MCF 10A (cell line): ENCODE data around the gene ADGRF3. TPM values are rescaled to one million over a fixed set of nuclear protein-coding genes. Genes with fewer than 3 reads are reported as not detected.

Source experiments
- Bru-seq: library from RNA; stranded (reverse); fragments of 400-500 nt; gene quantifications from one replicate; lab custom pipeline; 2021; lab: Mats Ljungman, UMichigan
- BruChase-seq, 2 experiments: library from RNA; stranded (reverse); fragments of 400-500 nt; gene quantifications; one replicate each; lab custom pipeline; 2021; lab: Mats Ljungman, UMichigan
- BruUV-seq: library from RNA; stranded (reverse); fragments of 400-500 nt; replicated peaks from 2 replicates; lab custom pipeline; 2021; lab: Mats Ljungman, UMichigan
- CTCF ChIA-PET: fragments of 300-600 bp; sonication (Branson Sonifier 250); formaldehyde crosslinking; extraction: SDS; loops from one replicate; lab custom pipeline; 2021; ENCODE audit warnings: antibody characterized with exemption, inconsistent platforms; lab: Yijun Ruan, JAX
- POLR2A ChIA-PET: fragments of 300-600, 350-650 bp; sonication (Branson Sonifier 250); formaldehyde crosslinking; extraction: SDS; loops from one replicate; lab custom pipeline; 2020; ENCODE audit warnings: antibody characterized with exemption, inconsistent platforms; lab: Yijun Ruan, JAX
- DNase-seq: peaks from one replicate; pipeline ENCODE4 v3.0.0-alpha.2; 2018; ENCODE audit not compliant: unreplicated experiment
- H3K27ac Mint-ChIP-seq: one replicate; pipeline ENCODE4 v1.8.0; 2022; ENCODE audit warnings: mild to moderate bottlenecking, low read depth, mixed read lengths; ENCODE audit not compliant: unreplicated experiment
- H3K27me3 Mint-ChIP-seq: one replicate; pipeline ENCODE4 v1.8.0; 2022; ENCODE audit warnings: mixed read lengths; ENCODE audit not compliant: insufficient read depth, unreplicated experiment
- H3K36me3 Mint-ChIP-seq: one replicate; pipeline ENCODE4 v1.8.0; 2022; ENCODE audit warnings: mild to moderate bottlenecking, moderate library complexity, mixed read lengths; ENCODE audit not compliant: insufficient read depth, unreplicated experiment
- H3K4me1 Mint-ChIP-seq: one replicate; pipeline ENCODE4 v1.8.0; 2022; ENCODE audit warnings: mixed read lengths; ENCODE audit not compliant: insufficient read depth, unreplicated experiment
- H3K4me3 Mint-ChIP-seq: one replicate; pipeline ENCODE4 v1.8.0; 2022; ENCODE audit warnings: mild to moderate bottlenecking, moderate library complexity, mixed read lengths; ENCODE audit not compliant: unreplicated experiment
- H3K9me3 Mint-ChIP-seq: one replicate; pipeline ENCODE4 v1.8.0; 2022; ENCODE audit warnings: mixed read lengths; ENCODE audit not compliant: unreplicated experiment
- intact Hi-C: fragments of 100-400 bp; cut with micrococcal nuclease; formaldehyde crosslinking; loops from 2 replicates; pipeline ENCODE4 v1.14.1; 2022
- long read RNA-seq: library from polyadenylated mRNA; stranded (forward); transcript quantifications from one replicate; pipeline ENCODE4 v2.0.0, GENCODE V29; 2022
- total RNA-seq: library from RNA; stranded (reverse); gene quantifications from 2 replicates; pipeline ENCODE4 v1.2.3, GENCODE V29; 2022
- TF ChIP-seq, protein P1 (sequence below): fragments of 200-600 bp; IDR thresholded peaks from one replicate; pipeline ENCODE4 v1.8.0; 2022; ENCODE audit warnings: antibody characterized with exemption, mild to moderate bottlenecking; ENCODE audit not compliant: unreplicated experiment

The ADGRF3 gene, protein sequence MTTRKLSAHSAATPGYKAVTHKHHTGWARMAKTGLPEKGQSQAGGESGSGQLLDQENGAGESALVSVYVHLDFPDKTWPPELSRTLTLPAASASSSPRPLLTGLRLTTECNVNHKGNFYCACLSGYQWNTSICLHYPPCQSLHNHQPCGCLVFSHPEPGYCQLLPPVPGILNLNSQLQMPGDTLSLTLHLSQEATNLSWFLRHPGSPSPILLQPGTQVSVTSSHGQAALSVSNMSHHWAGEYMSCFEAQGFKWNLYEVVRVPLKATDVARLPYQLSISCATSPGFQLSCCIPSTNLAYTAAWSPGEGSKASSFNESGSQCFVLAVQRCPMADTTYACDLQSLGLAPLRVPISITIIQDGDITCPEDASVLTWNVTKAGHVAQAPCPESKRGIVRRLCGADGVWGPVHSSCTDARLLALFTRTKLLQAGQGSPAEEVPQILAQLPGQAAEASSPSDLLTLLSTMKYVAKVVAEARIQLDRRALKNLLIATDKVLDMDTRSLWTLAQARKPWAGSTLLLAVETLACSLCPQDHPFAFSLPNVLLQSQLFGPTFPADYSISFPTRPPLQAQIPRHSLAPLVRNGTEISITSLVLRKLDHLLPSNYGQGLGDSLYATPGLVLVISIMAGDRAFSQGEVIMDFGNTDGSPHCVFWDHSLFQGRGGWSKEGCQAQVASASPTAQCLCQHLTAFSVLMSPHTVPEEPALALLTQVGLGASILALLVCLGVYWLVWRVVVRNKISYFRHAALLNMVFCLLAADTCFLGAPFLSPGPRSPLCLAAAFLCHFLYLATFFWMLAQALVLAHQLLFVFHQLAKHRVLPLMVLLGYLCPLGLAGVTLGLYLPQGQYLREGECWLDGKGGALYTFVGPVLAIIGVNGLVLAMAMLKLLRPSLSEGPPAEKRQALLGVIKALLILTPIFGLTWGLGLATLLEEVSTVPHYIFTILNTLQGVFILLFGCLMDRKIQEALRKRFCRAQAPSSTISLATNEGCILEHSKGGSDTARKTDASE
- total RNA-seq: 0.17 TPM in 1 of 2 replicates, not detected in the other
- percentile 27 among the genes with signal in this experiment for Bru-seq, nascent RNA
- BruChase-seq, experiment 1, labeled RNA remaining after a 6-hour chase: percentile 41 among the genes with signal in this experiment
- BruChase-seq, experiment 2, labeled RNA remaining after a 2-hour chase: percentile 37 among the genes with signal in this experiment
- long read RNA-seq: 0 reads

DNA sequence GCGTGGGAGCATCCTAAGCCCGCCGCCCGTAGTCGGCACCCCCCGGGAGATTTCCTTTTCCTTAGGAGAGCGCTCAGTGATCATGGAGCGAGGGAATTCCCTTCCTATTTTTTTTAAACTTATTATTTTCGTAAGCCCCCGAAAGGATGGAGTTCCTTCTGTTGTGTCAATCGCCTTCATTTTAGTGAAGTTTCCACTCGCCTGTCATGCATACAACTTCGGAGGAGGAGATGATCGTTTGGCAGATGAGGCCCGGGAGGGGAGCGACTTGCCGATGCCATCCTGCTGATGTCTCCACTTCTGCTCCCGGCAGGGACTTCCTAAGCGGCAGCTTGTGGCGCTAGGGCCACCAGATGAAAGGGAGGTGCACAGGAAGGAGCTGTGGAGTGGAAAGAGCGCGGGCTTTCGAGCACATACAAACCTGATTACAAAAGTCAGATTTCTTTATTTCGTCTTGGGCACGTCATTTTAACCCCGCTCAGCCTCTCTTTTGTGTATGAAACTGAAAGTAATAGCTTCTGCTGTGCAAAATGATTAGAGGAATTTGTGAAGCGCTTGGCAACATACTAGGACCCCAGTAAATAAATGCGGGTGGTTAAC is at the start of gene ADGRF3:
TSS of gene ADGRF3 (minus strand) at position 336 of the 600 bp plus-strand sequence. CDS start 555 bp downstream, outside the sequence.
- peaks cover 41% of the 10 kb centered on the region for H3K36me3 Mint-ChIP-seq
- peak within 1 kb of the TSS; percentile 97 for H3K27ac Mint-ChIP-seq
- CTCF ChIA-PET: interaction anchor here (0.8 to 1.0 kb wide), 3 partner anchors 10 to 36 kb away, joined by 3 to 6 read pairs (median 3); no protein-coding TSS in a partner anchor
- H3K4me1 Mint-ChIP-seq: peaks cover 23% of the 10 kb centered on the region
- intact Hi-C loops: loop anchor here (5.0 kb wide), 1 partner anchor 99 kb away; no protein-coding TSS in a partner anchor
- DNase-seq: peak; percentile 54
- TF ChIP-seq, protein P1, sequence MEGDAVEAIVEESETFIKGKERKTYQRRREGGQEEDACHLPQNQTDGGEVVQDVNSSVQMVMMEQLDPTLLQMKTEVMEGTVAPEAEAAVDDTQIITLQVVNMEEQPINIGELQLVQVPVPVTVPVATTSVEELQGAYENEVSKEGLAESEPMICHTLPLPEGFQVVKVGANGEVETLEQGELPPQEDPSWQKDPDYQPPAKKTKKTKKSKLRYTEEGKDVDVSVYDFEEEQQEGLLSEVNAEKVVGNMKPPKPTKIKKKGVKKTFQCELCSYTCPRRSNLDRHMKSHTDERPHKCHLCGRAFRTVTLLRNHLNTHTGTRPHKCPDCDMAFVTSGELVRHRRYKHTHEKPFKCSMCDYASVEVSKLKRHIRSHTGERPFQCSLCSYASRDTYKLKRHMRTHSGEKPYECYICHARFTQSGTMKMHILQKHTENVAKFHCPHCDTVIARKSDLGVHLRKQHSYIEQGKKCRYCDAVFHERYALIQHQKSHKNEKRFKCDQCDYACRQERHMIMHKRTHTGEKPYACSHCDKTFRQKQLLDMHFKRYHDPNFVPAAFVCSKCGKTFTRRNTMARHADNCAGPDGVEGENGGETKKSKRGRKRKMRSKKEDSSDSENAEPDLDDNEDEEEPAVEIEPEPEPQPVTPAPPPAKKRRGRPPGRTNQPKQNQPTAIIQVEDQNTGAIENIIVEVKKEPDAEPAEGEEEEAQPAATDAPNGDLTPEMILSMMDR: no peak
- no peaks in the 10 kb centered on the region for H3K9me3 Mint-ChIP-seq
- TSS peak; percentile 61 for BruUV-seq
- H3K27me3 Mint-ChIP-seq: no peaks in the 10 kb centered on the region
- peak within 1 kb of the TSS; percentile 96 for H3K4me3 Mint-ChIP-seq
- POLR2A ChIA-PET: interaction anchor here (0.8 to 10.1 kb wide), 17 partner anchors 9 to 425 kb away, joined by 3 to 272 read pairs (median 7); partner anchors contain the start of genes HADHA, HADHB and RAB10

DNA sequence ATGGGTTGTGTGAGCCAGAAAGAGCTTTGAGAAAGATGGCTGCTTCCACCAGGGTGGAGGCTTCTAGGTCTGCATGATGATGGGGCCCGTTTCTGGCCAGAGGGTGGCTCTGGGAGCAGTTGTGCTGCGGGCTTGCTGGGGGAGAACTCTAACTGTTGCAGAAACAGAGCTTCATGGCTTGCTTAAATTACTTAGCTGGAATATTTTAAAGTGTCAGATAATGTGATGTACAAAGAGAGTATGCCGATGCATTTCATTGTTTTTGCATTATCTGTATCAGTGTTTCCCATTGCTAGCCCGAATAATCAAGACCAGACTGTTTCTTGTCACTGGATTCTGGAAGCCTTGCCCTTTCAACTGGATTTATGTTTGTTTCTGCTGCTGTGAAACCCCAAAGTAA is 48.8 kb upstream of the ADGRF3 start:
- Mint-ChIP-seq H3K9me3 (no peaks in the 10 kb centered on the region), H3K27me3 (no peaks in the 10 kb centered on the region), H3K27ac (no peak overlapping the region), H3K4me3 (no peak overlapping the region), H3K36me3 (peaks cover 35% of the 10 kb centered on the region), H3K4me1 (peaks cover 8% of the 10 kb centered on the region)
- DNase-seq: no peak
- BruUV-seq: no TSS peak
- intact Hi-C loops: no loop called here
- ChIA-PET CTCF (interaction anchor here (0.6 kb wide), 2 partner anchors 57 to 126 kb away, joined by 3 read pairs; no protein-coding TSS in a partner anchor), POLR2A (interaction anchor here (0.8 to 1.1 kb wide), 2 partner anchors 10 to 14 kb away, joined by 3 read pairs; no protein-coding TSS in a partner anchor)
- TF ChIP-seq, protein P1: no peak

DNA sequence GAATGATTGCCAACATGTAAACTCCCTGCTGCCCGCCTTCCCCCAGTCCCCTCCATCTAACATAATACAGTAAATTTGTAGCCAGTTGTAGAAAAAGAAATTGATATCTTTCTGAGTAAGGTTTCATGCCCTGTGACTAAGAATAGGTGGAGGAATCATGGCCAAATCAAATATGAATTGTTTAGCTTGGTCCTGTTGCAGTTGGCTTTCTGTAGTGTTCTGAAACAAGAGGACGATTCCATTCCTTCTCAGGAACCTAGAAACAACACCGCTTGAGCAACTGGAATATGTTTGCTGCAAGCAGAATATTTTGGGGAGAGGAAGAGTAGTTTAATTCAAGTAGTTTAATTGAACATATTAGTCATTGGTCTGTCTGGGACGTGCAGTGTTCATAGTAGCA is 48.1 kb upstream of the ADGRF3 start:
- no peak for DNase-seq
- no TSS peak for BruUV-seq
- no peak overlapping the region for H3K27ac Mint-ChIP-seq
- H3K4me3 Mint-ChIP-seq: no peak overlapping the region
- no peaks in the 10 kb centered on the region for H3K27me3 Mint-ChIP-seq
- CTCF ChIA-PET: interaction anchor here (0.6 to 0.7 kb wide), 3 partner anchors 167 to 777 kb away, joined by 3 to 6 read pairs (median 3); no protein-coding TSS in a partner anchor
- H3K4me1 Mint-ChIP-seq: peaks cover 1% of the 10 kb centered on the region
- TF ChIP-seq, protein P1: no peak
- intact Hi-C loops: no loop called here
- no peaks in the 10 kb centered on the region for H3K9me3 Mint-ChIP-seq
- peaks cover 37% of the 10 kb centered on the region for H3K36me3 Mint-ChIP-seq
- POLR2A ChIA-PET: interaction anchor here (0.7 kb wide), 1 partner anchor 14 kb away, joined by 3 read pairs; no protein-coding TSS in a partner anchor
